Measurements from ENCODE around the gene SORCS2.

The SORCS2 gene

DNA sequence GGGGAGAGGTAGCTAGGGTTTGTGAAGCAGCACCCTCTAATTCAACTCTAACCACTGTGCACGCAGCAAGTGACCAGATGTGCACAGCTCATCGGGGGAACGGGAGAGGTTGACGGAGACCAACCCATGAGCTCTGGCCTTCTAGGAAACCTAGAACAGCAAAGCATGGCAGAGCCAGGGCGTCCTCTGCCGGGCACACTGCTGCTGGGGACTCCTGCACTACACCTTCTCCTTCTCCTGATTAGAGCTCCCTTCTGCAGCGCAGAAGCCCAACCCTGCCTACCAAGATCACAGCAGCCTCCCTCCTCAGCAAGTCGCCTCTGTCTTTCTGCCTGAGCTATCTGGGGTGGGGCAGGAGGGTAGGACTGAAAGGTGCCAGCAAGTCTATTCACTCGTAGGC lies 494.7 kb downstream of the SORCS2 start:
- DNase-seq, result no peak

DNA sequence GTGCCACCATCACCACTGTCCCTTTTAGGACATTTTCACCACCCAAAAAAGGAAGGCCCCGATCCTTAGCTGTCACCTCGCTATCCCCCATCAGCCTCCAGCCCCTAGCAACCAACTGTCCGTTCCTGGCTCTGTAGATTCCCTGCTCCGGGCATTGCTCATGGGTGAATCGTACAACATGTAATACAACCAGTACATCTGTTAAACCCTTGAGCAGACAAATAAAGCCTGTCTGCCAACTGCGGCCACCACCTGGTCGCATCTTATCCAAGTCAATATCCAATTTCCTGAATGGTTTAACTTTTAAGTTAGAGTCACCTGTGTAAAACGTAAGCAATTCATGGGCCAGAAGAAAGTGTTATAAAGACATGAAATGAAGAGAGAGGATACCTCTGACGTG lies 495.5 kb downstream of the SORCS2 start:
- no peak for DNase-seq

DNA sequence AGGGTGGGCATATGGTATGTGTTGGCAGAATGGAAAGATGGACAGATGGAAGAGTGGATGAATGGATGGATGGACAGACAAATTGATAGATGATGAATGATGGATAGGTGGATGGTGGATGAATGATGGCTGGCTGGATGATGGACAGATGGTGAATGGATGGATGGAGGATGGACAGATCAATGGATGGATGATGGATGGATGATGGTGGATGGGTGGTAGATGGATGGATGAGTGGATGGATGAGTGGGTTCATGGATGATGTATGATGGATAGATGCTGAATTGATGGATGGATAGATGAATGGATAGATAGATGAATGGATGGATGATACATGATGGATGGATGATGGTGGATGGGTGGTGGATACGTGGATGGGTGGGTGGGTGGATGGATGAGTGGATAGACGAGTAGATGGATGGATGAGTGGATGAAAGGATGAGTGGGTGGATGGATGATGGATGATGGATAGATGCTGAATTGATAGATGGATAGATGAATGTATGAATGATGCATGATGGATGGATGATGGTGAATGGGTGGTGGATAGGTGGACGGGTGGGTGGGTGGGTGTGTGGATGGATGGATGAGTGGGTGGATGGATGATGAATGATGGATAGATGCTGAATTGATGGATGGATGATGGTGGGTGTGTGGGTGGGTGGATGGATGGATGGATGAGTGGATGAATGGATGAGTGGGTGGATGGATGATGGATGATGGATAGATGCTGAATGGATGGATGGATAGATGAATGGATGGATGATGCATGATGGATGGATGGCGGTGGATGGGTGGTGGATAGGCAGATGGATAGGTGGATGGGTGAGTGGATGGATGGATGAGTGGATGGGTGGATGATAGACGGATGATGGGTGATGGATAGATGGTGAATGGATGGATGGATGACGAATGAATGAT lies 497.7 kb downstream of the SORCS2 start:
- no peak for DNase-seq

DNA sequence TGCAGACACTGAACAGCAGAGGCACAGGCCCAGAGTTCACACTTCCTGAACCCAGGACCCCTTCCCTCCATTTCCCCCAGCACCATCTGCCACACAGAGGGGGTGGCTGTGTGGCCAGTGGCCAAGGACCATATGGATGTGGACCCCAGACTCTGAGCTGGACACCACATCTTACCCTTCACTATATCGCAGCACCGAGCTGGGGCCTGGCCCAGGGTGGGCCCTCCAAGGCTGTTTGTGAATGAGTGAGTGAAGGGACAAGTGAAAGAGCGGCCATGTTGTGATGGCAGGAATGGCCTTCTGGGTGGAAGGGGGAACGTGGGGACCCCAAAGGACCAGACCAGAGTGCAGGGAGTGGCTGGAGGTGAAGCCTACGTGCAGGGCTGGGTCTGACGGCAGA lies 498.7 kb downstream of the SORCS2 start:
- DNase-seq, result no peak

DNA sequence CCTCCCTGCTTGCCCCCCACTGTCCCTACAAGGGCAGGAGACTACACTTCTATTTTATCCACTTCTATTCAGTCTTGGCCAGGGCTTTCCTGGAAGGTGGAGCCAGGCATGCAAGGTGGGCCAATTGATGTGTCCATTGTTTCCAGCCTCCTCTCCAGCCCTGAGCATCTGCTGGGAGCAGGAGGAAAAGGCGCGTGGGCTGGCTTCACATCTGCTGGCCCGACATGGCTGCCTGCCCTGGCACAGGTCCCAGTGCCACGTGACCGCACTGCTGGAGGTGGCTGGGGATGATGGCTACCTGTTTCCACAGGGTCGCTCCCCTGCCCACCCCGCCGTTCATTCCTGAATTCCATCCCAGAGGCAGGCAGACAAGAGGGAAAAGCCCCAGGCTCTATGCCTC lies 499.6 kb downstream of the SORCS2 start:
- no peak for DNase-seq

DNA sequence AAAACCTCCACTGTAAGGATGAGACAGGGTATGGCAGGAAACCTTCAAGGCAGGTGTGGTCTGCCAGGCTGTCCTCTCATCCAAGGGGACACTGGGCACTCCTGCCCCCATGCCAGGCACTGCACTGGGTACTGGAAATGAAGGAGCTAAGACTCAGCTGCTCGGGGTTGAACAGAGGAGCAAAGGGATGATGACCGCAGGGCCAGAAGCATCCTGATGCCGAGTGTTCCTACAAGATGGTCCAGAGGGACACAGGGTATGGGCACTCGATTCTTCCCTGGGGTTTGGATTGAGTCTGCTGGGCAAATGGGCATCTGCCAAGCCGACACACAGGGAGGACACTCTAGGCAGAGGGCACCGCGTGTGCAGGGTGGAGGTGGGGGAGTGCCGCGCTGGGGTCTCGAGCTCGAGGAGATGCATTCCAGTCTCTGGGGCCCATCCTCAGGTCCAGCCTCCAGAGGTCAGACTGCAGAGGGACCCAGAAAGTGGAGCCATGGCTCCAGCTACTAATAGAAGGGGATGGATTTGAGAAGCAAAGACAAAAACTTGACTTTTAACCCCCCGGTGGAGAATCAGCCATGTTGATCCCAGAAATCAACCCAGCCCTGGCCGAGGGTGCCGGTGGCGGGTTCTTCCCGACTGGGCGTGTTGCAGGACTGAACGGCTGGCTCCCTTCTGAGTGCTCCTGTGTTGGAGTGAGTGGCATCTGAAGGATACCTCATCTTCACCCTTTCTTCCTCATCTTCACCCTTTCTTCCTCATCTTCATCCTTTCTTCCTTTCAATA lies 500.3 kb downstream of the SORCS2 start:
- no peak for DNase-seq

DNA sequence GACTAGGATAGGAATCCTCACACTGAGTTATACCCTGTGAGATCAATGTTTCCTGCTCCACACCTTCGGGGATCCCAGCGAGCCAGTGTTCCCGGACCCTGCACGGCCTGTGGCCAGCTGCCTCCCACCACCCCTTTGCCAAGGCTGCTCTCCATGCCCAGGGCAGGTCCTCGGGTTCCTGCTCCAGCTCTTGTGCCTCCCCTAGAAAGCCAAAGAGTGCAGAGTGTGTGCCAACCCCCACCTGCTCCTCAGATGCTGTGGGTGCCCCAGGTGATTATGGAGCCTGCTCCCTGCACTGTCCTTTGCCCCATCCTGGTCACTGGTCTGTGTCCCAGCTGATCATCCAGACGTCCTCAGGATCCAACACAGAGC lies 500.9 kb downstream of the SORCS2 start:
- DNase-seq, result no peak

DNA sequence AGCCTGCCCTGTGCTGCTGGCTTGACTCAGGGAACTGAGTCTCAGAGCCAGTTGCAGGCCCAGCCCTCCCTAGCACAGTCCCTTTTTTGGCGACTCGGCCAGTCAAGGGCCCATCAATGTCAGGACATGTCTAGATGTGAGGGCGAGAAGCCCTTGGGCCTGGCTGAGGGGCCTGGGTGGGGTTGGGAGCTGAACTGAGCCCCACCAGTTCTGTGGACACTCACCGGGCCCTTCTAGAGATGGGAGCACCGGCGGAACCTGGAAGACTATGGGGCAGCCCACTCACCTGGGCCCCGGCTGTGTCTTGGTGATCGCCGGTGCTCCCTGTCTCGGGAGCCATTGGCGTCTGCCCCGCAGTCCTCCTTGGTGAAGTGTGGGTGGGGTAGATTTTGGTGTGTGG lies 501.4 kb downstream of the SORCS2 start:
- DNase-seq, result no peak

DNA sequence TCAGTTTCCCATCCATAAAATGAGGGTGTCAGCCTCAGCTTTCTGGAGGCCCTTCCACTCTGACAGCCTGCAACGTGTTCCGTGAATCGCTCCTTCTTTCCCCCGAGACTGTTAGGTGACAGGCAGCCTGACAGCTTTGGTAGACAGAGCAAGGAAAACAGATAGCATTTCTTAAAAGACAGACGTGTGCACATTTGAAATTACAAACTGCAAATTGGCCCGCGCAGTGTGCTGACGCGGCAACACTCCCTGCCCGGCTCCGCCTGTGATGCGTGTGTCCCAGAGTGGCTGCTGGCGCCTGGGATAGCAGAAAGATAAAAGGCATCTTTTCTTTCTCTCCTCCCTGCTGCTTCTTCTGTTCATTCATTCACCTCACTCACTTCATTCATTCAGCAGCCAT lies 502.0 kb downstream of the SORCS2 start:
- no peak for DNase-seq

DNA sequence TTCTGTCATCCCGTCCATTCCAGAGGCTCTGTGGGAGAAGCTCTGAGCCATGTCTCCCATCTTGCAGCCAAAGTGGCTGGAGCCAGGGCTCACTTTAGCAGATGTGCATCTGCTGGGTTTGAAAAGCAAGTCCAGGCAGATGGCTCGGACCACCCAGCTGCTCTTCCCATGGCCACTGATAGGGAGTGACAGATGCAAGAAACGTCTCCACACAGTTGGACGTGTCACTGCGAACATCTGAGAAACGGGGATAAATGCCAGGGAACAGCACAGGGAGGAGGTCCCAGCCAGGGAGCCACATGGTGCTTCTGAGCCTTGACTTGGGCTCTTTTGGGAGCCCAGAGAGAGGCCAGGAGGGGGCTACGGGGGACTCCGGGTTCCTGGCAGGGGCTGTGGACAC lies 505.0 kb downstream of the SORCS2 start:
- DNase-seq, result no peak

DNA sequence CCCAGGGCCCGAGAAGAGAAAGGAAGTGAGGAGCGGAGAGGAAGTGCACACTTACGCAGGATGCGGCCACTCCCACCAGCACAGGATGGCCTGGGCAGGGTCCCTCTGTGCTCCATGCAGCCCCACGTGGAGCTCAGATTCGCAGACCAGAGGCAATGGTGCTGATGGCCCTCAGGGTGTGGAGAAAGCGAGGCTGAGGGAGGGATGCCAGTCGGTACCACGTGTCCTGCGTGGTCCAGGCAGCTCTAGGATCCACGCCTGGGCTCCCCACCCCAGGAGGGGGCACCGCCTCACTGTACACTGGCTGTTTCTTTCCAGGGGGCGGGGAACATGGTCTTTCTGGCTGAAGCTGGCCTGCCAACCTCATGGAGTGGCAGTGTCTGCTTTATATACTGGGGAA lies 505.5 kb downstream of the SORCS2 start:
- no peak for DNase-seq

DNA sequence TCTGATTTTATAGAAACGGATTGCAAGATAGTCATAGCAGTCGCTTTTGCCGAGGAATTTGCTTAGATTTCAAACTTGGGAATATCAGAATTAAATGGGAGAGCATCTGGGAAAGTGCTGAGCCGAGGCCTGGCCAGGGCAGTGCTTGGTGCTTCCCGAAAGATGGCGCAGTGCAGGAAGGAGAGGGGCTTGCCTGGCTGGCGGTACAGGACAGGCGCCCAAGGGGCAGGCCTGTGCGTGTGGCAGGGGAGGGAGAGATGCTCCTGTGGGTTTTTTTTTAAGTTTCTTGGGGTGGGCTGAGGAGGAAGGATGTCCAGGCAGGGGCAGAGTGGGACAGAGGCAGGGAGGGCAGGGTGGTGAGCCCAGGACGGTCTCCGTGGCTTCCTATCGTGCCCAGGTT lies 506.2 kb downstream of the SORCS2 start:
- no peak for DNase-seq

DNA sequence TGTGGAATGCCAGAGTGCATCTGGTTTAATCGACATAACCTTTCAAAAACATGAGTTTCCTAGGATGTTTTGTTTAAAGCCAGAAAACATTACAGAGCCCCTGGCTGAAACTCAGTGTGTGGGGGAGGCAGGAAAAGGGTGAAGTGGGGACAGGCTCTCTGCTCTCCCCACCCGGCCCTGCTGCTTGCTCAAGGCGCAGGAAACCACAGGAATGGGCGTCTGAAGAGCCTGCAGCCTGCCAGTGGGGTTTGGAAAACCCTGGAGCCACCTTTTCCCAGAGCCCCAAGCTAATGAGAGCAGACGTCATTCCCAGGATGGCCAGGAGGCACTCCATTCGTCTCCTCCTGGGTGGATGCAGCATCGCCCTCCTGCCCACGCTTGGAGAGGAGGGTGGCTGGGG lies 506.7 kb downstream of the SORCS2 start:
- no peak for DNase-seq

DNA sequence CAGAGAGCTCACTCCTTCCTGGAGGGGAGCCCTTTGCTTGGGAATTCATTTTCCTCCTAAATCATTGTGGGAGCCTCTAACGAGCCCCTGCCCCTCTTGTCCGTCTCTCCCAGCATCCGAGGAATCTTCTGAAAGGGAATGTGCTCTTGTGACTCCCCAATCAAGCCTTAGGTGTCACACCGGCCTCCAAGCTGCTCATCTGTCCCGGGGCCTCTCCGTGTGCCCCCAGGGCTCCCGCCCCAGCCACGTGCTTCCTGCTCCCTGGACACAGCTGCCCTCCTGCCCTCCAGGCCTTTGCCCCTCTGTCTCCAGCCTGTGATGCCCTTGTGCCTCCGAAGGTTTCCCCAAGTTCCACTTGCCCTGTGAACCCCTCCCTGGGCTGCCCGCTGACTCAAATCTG lies 507.5 kb downstream of the SORCS2 start:
- DNase-seq, result no peak

DNA sequence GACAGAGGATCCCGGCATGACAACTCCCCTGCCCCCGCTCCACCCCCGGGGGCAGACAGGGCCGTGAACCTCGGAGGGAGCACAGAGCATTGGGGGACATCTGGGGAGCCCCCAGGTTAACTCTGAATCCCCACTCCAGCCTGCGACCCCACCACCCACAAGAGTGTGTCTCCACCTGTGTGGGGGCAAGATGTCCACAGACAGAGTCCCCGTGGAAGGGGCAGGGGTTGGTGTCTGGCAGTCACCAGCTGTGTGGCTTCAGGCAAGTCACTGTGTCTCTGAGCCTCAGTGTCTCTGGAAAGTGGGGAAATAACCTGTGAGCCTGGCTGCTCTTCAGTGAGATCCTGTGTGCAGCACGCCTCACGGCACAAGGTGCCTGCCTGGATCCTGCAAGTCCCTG lies 508.3 kb downstream of the SORCS2 start:
- DNase-seq, result no peak

DNA sequence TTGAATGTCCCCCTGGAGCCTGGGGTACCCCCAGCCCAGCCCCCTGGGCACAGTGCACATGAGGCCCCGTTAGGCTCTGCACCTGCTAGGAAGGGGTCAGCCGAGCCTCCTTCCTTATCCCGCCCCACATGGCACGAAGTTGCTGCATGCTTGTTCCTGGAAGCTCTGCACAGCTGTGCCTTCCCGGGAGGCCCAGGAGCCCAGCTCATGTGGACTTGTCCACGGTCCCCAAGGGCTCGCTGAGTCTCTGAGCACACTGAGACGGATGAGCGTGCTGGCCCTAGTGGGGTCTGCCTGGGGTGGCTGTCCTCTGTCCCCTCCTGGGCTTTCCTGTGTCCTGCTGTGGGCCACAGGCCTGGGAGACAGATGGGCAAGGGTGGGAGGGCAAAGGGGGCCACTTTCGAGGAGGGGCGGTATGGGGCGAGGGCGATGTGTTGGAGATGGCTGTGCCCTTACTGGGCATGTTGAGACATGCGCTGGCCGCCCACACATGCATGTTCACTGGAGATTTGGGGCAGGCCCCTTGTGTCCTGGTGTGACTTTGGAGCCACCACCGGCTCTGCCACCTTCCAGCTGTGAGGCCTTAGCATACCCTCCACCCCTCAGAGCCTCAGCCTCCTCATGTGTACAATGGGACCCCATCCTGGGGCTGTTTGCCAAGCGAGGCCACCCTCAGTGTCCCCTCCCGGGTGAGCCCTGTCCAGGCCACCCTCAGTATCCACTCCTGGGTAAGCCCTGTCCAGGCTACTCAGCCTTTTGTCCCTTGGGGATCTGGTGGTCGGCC lies 509.7 kb downstream of the SORCS2 start:
- no peak for DNase-seq

DNA sequence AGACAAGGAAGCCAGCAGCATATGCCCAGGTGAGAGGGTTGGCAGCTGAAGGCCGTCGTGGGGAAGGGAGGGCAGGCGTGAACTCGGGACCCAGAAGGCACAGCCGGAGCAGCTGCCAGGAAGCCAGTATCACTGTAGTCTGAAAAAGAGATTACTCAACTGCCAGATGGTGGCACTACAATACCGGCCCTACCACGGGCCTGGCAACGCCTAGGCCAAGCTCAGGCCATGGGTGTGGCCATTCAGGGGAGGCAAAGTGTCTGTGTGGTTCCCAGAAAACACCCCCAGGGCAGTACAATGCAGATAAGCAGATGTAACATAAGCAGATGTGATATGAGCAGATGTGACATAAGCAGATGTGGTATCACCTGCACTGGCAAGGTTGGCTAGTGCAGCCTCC lies 511.4 kb downstream of the SORCS2 start:
- no peak for DNase-seq

DNA sequence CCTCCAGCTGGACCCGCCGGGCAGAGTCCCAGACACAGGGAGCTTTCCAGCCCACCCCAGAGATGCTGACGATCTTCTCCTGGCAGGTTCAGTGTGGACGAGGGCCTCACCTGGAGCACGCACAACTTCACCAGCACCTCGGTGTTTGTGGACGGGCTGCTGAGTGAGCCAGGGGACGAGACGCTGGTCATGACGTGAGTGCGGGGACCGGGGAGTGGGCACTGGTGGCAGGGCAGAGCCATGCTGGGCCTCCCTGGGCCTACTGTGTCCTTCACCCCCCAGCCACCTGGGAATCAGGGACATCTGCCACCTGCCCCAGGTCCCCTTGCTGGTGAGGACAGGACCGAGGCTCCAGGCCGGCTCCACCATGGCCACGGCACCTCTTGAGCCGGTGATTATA lies 511.8 kb downstream of the SORCS2 start:
- DNase-seq, result no peak

DNA sequence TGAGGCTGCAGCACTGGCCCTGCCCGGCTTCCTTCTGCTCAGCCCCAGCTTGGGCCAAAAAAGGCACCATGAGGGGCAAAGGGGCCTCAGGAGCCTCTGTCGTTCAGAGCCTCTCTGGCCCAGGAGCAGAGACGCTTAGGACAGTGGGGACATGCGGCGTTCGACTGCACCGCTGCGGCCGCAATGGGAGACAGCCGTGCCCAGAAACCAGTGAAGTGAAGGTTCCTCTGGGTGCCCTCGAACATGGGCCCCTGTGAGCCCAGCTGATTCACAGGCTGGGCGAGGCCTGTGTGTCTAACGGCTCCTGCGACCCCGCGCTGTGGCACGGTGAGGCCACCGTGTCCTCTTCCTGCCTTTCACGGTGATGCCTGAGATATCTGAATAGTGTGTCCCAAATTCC lies 512.3 kb downstream of the SORCS2 start:
- no peak for DNase-seq

DNA sequence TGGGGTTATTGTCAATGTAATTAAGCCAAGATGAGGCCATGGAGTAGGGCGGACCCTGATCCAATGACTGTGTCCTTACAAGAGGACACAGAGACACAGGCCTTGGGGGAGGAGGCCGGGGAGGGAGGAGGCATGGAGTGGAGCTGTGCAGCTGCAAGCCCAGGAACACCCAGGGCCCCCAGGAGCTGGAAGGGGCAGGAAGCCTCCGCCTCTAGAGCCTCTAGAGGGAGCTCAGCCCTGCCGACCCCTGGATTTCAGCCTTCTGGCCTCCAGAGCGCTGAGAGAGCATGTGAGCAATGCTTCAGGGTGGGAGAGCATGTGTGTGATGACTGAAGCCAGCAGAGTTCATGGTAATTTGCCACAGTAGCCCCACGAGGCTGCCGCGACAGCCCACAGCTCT lies 512.7 kb downstream of the SORCS2 start:
- no peak for DNase-seq

DNA sequence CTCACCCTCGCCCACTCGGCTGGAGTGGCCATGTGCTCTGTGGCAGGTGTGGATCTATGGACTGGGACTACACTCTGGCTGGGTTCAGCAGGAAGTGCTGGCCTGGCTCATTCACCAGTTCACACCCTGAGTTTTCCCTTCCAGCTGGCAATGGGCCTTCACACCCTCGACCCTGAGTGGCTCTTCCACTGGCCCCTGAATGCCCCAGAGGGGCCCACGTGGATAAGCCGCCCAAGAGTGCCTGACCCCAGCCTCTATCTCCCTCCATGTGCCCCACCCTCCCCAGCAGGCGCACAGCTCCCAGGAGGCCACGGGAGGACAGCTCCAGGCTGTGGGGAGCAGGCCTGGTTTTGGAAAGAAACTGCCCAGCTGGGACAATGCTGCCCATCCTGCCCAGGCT lies 513.3 kb downstream of the SORCS2 start:
- DNase-seq, result no peak

DNA sequence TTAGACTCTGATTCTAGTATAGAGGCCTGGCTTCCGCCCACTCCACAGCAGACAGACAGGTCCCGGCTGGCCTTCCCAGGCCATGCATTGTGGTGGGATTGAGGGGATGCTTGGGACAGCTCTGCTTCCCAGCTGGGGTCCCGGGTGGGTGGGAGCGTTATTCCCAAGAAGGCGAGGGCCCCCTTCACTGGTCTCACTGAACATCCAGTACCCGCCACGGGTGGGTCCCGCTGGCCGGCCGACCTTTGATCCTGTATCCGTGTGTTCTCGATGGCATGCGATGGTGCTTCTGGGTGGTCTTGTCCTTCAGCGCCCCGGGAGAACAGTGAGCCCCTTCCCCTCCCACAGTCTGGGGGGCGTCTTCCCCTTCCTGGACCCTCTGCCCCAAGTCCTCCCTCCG lies 515.9 kb downstream of the SORCS2 start:
- DNase-seq, result no peak

DNA sequence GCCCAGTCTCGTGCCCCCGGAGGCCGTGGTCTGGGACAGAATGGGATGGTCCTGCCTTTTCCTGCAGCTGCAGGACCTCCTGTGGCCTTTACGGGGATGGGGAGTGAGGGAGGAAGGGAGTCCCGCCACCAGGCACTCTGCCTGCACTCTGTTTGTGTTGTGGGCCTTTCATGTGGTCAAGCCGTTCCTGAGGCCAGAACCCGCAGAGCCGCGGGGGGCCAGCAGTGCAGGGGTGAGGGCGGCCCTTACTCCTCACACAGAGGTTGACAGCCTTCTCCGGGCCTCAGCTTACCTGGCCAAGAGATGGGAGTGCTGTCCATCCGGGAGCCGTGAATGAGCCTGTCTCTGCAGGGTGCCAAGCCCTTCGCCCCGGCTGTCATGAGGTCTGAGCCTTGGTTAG lies 516.6 kb downstream of the SORCS2 start:
- DNase-seq, result no peak

DNA sequence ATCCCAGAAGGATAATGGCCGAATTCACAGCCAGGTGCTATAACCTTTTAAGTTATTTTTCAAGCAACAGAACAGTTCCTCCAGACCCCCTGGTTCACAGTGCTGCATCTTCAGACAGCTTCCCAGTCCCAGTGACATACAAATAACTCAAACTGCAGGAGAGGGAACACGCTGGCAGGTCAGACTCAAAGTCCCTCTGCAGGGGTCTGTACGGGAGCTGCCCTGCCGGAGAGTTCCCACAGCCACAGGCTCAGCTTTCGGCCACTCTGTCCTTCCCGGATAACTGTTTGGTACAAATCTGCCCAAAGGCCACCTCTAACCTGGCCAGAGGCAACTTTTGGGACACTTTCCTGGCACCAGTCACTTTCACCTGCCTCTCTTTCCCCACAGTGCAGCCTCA lies 517.1 kb downstream of the SORCS2 start:
- DNase-seq, result no peak

Data from stimulated activated CD4-positive, alpha-beta T cell treated with anti-CD3 and anti-CD28 coated beads, Interleukin-4, amount 100 ng/mL, for 1 hour (primary cell).